HG03039 (cell line): Measurements from ENCODE around the gene VEGFB.
A peak's percentile ranks its signal among the peaks of the same experiment; 100 is the strongest.

Experiments
- ATAC-seq: cut with Tn5 transposase; IDR thresholded peaks from one replicate; pipeline ENCODE4 v1.9.1; 2021; ENCODE audit warnings: mild to moderate bottlenecking, moderate library complexity; ENCODE audit not compliant: unreplicated experiment

VEGFB gene

DNA sequence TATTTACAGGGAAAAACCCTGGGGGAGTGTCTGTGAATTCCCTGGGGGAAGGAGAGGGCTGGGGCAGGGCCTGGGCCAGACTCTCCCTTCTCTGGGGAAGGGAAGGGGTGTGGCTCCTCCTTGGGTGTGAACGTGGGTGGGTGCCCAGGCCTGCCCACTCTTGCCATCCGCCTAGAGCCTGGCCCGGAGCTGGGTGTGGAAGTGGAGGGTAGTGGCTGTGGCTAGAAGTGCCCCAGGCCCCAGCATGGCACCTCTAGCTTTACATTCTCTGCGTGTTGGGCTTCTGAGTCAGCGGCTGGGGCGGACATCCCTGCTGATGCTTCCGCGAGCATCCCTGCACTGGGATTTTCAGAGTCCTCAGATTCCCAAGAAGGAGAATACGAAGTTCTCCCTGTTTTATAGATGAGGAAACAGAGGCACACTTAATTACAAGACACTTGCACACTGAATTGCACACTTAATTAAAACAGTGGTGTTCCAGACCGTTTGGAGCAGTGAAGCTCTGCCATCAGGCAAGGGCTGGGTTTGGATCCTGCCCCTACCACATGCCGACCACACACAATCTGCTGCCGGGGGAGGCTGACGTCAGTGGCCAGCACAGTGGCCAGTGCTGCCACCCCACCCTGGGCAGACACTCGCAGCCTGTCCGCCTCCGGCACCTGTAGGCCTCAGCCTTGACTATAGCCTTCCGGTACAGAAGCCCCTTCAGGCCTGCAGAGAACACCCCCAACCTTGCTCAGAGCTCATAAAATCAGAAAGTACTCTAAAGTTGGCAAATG, 42.5 kb downstream of the VEGFB start:
- ATAC-seq, result no peak

GRCh38 chr11:64278576-64279190, 44.3 kb downstream of the VEGFB start:
- no peak for ATAC-seq

DNA sequence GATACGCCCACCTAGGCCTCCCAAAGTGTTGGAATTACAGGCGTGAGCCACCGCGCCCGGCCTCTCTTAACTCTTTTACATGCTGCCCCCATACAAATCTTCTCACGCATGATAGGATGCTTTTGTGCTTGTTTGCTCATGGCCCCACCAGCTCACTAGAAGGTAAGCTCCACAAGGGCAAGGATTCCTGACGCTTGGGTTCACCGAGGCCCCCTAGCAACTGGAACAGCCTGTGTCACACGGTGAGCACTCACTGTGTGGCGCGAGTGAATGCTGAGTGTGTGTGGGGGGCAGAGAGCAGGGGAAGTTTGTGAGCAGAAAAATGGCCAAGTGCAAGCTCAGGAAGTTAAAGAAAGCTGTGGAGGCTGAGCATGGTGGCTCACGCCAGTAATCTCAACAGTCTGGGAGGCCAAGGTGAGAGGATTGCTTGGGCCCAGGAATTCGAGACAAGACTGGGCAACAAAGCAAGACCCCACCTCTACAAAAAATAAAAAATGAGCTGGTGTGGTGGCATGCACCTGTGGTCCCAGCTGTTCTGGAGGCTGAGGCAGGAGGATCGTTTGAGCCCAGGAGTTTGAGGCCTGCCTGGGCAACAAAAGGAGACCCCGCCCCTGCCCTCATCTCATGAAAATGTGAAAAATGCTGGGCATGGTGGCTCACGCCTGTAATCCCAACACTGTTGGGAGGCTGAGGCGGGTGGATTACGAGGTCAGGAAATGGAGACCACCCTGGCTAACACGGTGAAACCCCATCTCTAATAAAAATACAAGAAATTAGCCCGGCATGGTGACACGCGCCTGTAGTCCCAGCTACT, 47.8 kb downstream of the VEGFB start:
- ATAC-seq, result no peak

- ATAC-seq, result no peak
Observed at GRCh38 chr11:64283092-64283491, 48.7 kb downstream of the VEGFB start.

DNA sequence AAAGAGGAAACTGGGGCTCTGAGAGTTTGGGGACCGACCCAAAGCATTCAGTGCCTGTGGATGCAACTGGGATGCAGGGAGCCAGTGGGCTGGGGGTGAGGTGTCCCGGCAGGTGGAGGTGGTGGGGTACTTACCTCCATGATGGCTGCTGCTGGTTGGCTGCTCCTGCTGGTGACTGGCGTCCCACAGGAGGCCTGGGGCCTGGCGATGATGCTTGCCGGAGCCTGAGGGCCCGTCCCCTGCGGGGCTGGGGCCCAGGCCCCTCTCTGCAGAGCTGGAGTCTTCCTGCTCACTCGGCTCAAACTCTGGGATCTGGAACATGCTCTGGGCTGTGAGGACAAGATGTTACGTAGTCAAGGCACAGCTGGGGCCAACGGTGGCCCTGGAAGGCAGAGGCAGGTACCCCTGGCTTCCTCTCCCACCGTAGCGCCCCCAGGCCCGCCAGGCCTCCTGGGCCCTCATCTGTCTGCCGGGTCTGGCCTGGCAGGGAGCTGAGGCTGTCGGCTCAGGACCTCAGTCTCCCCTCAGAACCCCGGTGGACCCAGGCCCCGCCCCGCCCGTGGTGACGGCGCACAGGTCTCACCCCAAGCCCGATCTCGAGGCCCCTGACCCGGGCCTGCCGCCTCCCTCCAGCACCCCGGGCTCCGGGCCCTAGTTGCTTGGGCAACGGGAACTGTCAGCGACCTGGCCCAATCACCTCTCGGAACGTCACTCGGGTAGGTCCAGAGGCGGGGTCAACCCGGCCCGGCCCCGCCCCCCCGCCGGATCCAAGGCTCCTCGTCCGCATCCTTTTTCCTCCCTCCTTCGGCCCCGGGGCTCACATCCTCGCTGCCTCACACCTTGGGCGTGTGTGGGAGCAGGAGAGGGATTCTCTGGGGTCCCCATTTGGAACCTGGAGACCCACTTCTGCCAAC, 49.9 kb downstream of the VEGFB start, which contains the start of gene BAD:
Gene BAD (minus strand): TSS at position 618 of the 914 bp plus-strand sequence. CDS start 297 bp downstream, at position 321.
- peak; percentile 55 for ATAC-seq

GRCh38 chr11:64284962-64285884, 50.8 kb downstream of the VEGFB start, which contains the start of gene GPR137:
Gene GPR137 (plus strand): TSS chr11:64285848. CDS start chr11:64286525, 677 bp downstream.
- peak; percentile 46 for ATAC-seq

GRCh38 chr11:64285885-64286800, 51.8 kb downstream of the VEGFB start:
- ATAC-seq, result no peak

DNA sequence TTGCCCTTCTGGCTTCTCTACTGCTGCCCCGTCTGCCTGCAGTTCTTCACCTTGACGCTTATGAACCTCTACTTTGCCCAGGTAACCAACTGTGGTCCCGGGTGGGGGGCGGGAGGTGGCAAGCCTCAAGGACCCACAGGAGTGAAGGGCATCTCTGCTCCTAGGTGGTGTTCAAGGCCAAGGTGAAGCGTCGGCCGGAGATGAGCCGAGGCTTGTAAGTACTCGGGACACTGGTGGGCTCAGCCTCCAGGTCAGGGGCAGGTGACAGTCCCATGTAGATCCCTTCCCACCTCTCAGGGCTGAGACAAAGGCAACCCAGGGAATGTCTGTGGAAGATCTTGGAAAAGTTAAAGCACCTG, 52.4 kb downstream of the VEGFB start:
- ATAC-seq, result no peak

DNA sequence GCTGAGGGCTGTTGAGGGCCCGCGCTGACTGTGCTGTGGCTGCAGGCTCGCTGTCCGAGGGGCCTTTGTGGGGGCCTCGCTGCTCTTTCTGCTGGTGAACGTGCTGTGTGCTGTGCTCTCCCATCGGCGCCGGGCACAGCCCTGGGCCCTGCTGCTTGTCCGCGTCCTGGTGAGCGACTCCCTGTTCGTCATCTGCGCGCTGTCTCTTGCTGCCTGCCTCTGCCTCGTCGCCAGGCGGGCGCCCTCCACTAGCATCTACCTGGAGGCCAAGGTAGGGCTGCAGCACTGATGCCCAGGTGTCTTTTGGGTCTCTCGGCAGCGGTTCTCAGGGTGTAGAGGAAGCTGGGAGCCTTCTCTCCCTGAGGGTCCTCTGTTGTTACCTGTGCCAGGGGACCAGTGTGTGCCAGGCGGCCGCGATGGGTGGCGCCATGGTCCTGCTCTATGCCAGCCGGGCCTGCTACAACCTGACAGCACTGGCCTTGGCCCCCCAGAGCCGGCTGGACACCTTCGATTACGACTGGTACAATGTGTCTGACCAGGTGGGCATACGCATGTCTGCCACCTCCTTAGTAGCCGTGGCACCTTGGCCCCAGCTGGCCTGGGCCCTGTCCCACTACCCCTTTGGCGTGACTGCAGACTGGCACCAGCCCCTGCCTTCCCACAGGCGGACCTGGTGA, 53.4 kb downstream of the VEGFB start:
- no peak for ATAC-seq

DNA sequence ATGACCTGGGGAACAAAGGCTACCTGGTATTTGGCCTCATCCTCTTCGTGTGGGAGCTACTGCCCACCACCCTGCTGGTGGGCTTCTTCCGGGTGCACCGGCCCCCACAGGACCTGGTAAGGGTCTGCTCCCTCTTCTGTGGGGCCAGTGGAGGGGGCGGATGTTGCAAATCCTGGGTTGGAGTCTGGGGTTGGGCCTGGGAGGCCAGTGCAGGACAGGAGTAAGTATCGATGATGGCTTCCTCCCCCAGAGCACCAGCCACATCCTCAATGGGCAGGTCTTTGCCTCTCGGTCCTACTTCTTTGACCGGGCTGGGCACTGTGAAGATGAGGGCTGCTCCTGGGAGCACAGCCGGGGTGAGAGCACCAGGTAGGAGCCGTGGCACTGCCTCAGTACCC, 54.0 kb downstream of the VEGFB start:
- no peak for ATAC-seq
